GM12892 (cell line): ENCODE measurements around the gene CDC42EP4.
A peak's percentile ranks its signal among the peaks of the same experiment; 100 is the strongest.

Experiments
- POLR2A ChIP-seq: IDR thresholded peaks from 2 replicates; pipeline ENCODE4 v1.6.1; 2011; ENCODE audit warnings: low read depth, low read length, control low read depth
- POLR2AphosphoS5 ChIP-seq: IDR thresholded peaks from 2 replicates; pipeline ENCODE4 v1.6.1; 2011; ENCODE audit warnings: low read depth, low read length, control low read depth
- TAF1 ChIP-seq: IDR thresholded peaks from 2 replicates; pipeline ENCODE4 v1.6.1; 2011; ENCODE audit warnings: low read depth, mild to moderate bottlenecking, control low read depth, low read length, borderline replicate concordance

DNA sequence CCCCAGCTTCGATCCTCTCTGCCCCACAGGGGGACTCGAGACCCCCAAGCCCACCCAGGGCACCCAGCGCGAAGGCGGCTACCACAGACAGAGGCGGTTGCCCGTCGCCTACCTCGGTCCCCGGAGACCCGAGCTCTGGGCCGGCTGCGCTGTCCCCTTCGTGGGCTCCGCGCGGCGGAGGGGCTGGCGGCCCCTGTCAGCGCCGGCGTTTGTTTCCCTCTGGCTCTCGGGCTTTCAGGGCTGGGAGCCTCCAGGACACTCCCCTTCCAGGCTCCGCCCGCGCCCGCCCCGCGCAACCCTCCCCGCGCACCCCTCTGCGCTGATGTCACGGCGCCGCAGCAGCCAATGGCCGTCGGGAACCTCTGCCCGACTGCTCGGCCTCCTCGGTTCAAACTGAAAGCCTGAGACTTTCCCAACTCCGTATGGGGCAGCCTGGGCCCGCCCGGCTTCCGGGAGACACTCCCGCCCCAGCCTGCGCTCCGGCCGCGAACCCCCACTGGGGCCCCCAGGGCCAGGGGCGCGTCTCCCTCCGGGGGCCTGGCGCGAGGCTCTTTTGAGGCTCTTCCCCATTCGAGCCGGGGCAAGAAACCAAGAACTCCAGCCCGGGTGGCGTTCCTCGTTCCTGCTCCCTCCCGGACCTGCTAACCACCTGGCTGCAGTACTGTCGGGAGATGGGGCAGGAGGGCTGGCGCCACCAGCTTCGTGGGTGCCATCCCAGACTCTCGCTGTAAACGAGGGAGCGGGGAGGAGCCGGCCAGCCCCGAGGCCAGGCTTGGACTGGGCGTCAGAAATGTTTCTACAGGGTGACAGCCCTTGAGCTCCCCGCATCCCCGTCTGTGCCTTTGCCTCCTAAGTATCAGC, at the start of gene CDC42EP4:
- TF ChIP-seq POLR2A, result peak; percentile 40; the same call in 1 of the 2 replicates
- TF ChIP-seq POLR2AphosphoS5, result no peak
- no peak for TF ChIP-seq TAF1
